ENCODE measurements around the gene EIF3D. TPM values are rescaled to one million over a fixed set of nuclear protein-coding genes. Genes with fewer than 3 reads are reported as not detected.

The EIF3D gene
- total RNA-seq, 1 donor from 2014 or later: 143 TPM

GRCh38 chr22:36552289-36552688, 23.3 kb upstream of the EIF3D start:
- peaks cover 14% of the 10 kb centered on the region for H3K27me3 Mint-ChIP-seq (ENCODE audit: unreplicated experiment)
- H3K4me1 Mint-ChIP-seq (ENCODE audit: low read depth, unreplicated experiment): peaks cover 22% of the 10 kb centered on the region
- no peak for TF ChIP-seq CTCF (IDR thresholded peaks at IDR 0.05; ENCODE audit: partially characterized antibody, unreplicated experiment)
- no peaks in the 10 kb centered on the region for H3K36me3 Mint-ChIP-seq (ENCODE audit: unreplicated experiment)
- H3K9me3 Mint-ChIP-seq (ENCODE audit: unreplicated experiment): peaks cover 3% of the 10 kb centered on the region
- H3K4me3 Mint-ChIP-seq (ENCODE audit: unreplicated experiment): no peak overlapping the region
- no peak for DNase-seq
- H3K27ac Mint-ChIP-seq (ENCODE audit: unreplicated experiment): no peak overlapping the region

- peaks cover 28% of the 10 kb centered on the region for H3K4me1 Mint-ChIP-seq (ENCODE audit: low read depth, unreplicated experiment)
- H3K36me3 Mint-ChIP-seq (ENCODE audit: unreplicated experiment): no peaks in the 10 kb centered on the region
- no peak overlapping the region for H3K4me3 Mint-ChIP-seq (ENCODE audit: unreplicated experiment)
- TF ChIP-seq CTCF (IDR thresholded peaks at IDR 0.05; ENCODE audit: partially characterized antibody, unreplicated experiment): no peak
- no peak for DNase-seq
- peaks cover 14% of the 10 kb centered on the region for H3K27me3 Mint-ChIP-seq (ENCODE audit: unreplicated experiment)
- H3K9me3 Mint-ChIP-seq (ENCODE audit: unreplicated experiment): peaks cover 4% of the 10 kb centered on the region
- peak overlapping the region; percentile 3 for H3K27ac Mint-ChIP-seq (ENCODE audit: unreplicated experiment)
Measured at GRCh38 chr22:36550701-36551495, 21.9 kb upstream of the EIF3D start.

- Mint-ChIP-seq H3K27ac (ENCODE audit: unreplicated experiment) (no peak overlapping the region), H3K36me3 (ENCODE audit: unreplicated experiment) (no peaks in the 10 kb centered on the region), H3K4me3 (ENCODE audit: unreplicated experiment) (no peak overlapping the region), H3K27me3 (ENCODE audit: unreplicated experiment) (peaks cover 10% of the 10 kb centered on the region), H3K4me1 (ENCODE audit: low read depth, unreplicated experiment) (peaks cover 28% of the 10 kb centered on the region), H3K9me3 (ENCODE audit: unreplicated experiment) (peaks cover 4% of the 10 kb centered on the region)
- no peak for TF ChIP-seq CTCF (IDR thresholded peaks at IDR 0.05; ENCODE audit: partially characterized antibody, unreplicated experiment)
- no peak for DNase-seq
Measured at GRCh38 chr22:36549033-36549432, 20.1 kb upstream of the EIF3D start.

GRCh38 chr22:36548606-36549005, 19.6 kb upstream of the EIF3D start:
- Mint-ChIP-seq H3K9me3 (ENCODE audit: unreplicated experiment) (peaks cover 4% of the 10 kb centered on the region), H3K4me1 (ENCODE audit: low read depth, unreplicated experiment) (peaks cover 28% of the 10 kb centered on the region), H3K36me3 (ENCODE audit: unreplicated experiment) (no peaks in the 10 kb centered on the region), H3K4me3 (ENCODE audit: unreplicated experiment) (no peak overlapping the region), H3K27me3 (ENCODE audit: unreplicated experiment) (peaks cover 10% of the 10 kb centered on the region), H3K27ac (ENCODE audit: unreplicated experiment) (peak overlapping the region; percentile 3)
- peak; percentile 44 for DNase-seq
- no peak for TF ChIP-seq CTCF (IDR thresholded peaks at IDR 0.05; ENCODE audit: partially characterized antibody, unreplicated experiment)

GRCh38 chr22:36546932-36547331, 18.0 kb upstream of the EIF3D start:
- H3K36me3 Mint-ChIP-seq (ENCODE audit: unreplicated experiment): no peaks in the 10 kb centered on the region
- H3K4me3 Mint-ChIP-seq (ENCODE audit: unreplicated experiment): no peak overlapping the region
- DNase-seq: no peak
- peaks cover 4% of the 10 kb centered on the region for H3K9me3 Mint-ChIP-seq (ENCODE audit: unreplicated experiment)
- peaks cover 28% of the 10 kb centered on the region for H3K4me1 Mint-ChIP-seq (ENCODE audit: low read depth, unreplicated experiment)
- TF ChIP-seq CTCF (IDR thresholded peaks at IDR 0.05; ENCODE audit: partially characterized antibody, unreplicated experiment): no peak
- peak overlapping the region; percentile 35 for H3K27ac Mint-ChIP-seq (ENCODE audit: unreplicated experiment)
- H3K27me3 Mint-ChIP-seq (ENCODE audit: unreplicated experiment): peaks cover 8% of the 10 kb centered on the region
